AG08396 (cell line): ENCODE results near the gene CRMP1.

Source experiments
- DNase-seq: peaks from one replicate; pipeline ENCODE4 v3.0.0; 2012; ENCODE audit warnings: low spot score, mixed read lengths

Gene CRMP1

GRCh38 chr4:5919571-5919970 lies 26.7 kb upstream of the CRMP1 start:
- DNase-seq, result no peak

GRCh38 chr4:5919044-5919443 lies 26.2 kb upstream of the CRMP1 start:
- no peak for DNase-seq

- DNase-seq, result no peak
Observed at GRCh38 chr4:5918331-5918985, 25.6 kb upstream of the CRMP1 start.

- no peak for DNase-seq
Observed at GRCh38 chr4:5917672-5918071, 24.8 kb upstream of the CRMP1 start.

GRCh38 chr4:5916229-5916628 lies 23.3 kb upstream of the CRMP1 start:
- DNase-seq, result no peak

- no peak for DNase-seq
Observed at GRCh38 chr4:5913454-5913853, 20.6 kb upstream of the CRMP1 start.

GRCh38 chr4:5912614-5913019 lies 19.7 kb upstream of the CRMP1 start:
- DNase-seq, result no peak

GRCh38 chr4:5908876-5909427 lies 16.1 kb upstream of the CRMP1 start:
- no peak for DNase-seq

GRCh38 chr4:5906191-5906590 lies 13.3 kb upstream of the CRMP1 start:
- no peak for DNase-seq

- no peak for DNase-seq
Observed at GRCh38 chr4:5905714-5906113, 12.8 kb upstream of the CRMP1 start.

GRCh38 chr4:5900844-5901243 lies 8.0 kb upstream of the CRMP1 start:
- no peak for DNase-seq

GRCh38 chr4:5899881-5900280 lies 7.0 kb upstream of the CRMP1 start:
- no peak for DNase-seq

- DNase-seq, result no peak
Observed at GRCh38 chr4:5899396-5899795, 6.5 kb upstream of the CRMP1 start.

- no peak for DNase-seq
Observed at GRCh38 chr4:5897674-5898073, 4.8 kb upstream of the CRMP1 start.

- no peak for DNase-seq
Observed at GRCh38 chr4:5895287-5895686, 2.4 kb upstream of the CRMP1 start.

- DNase-seq, result no peak
Observed at GRCh38 chr4:5894266-5894665, 1.4 kb upstream of the CRMP1 start.

GRCh38 chr4:5893591-5893990 lies 705 bp upstream of the CRMP1 start:
- DNase-seq, result no peak

GRCh38 chr4:5892323-5893003 lies 423 bp downstream of the CRMP1 start:
- DNase-seq, result no peak

- DNase-seq, result no peak
Observed at GRCh38 chr4:5891563-5892322, 1.1 kb downstream of the CRMP1 start.

GRCh38 chr4:5890063-5890727 lies 2.7 kb downstream of the CRMP1 start:
- no peak for DNase-seq

GRCh38 chr4:5889002-5889696 lies 3.7 kb downstream of the CRMP1 start:
- no peak for DNase-seq
